ENCODE measurements around the gene UBXN2A. TPM values are rescaled to one million over a fixed set of nuclear protein-coding genes. Genes with fewer than 3 reads are reported as not detected.

Gene UBXN2A
- total RNA-seq, 1 donor from 2014 or later: 3.0 TPM

- Histone ChIP-seq H3K9me3 (no peaks in the 10 kb centered on the region), H3K4me3 (no peak overlapping the region), H3K27me3 (no peaks in the 10 kb centered on the region), H3K4me1 (no peaks in the 10 kb centered on the region), H3K36me3 (peaks cover 14 to 20% of the 10 kb centered on the region in 2 donors), H3K27ac (no peak overlapping the region)
- peak in 1 of 3 experiments; percentile 8 for TF ChIP-seq CTCF (IDR thresholded peaks at IDR 0.05)
- intact Hi-C loops (cut with DNase I): no loop called here
- no peak for DNase-seq (ENCODE audit: low spot score in 2 of 2)
These were observed 81.1 kb downstream of the UBXN2A start for GRCh38 chr2:24021122-24021998.

- H3K27ac ChIP-seq: no peak overlapping the region
- H3K27me3 ChIP-seq: no peaks in the 10 kb centered on the region
- no peaks in the 10 kb centered on the region for H3K9me3 ChIP-seq
- H3K4me3 ChIP-seq: no peak overlapping the region
- H3K4me1 ChIP-seq: no peaks in the 10 kb centered on the region
- peaks cover 14 to 26% of the 10 kb centered on the region in 2 donors for H3K36me3 ChIP-seq
- intact Hi-C loops (cut with DNase I): no loop called here
- no peak for TF ChIP-seq CTCF (IDR thresholded peaks at IDR 0.05)
- no peak for DNase-seq (ENCODE audit: low spot score in 2 of 2)
These were observed 82.2 kb downstream of the UBXN2A start for GRCh38 chr2:24022324-24022974.

- no peaks in the 10 kb centered on the region for H3K9me3 ChIP-seq
These were observed 82.8 kb downstream of the UBXN2A start for GRCh38 chr2:24022975-24023575.

GRCh38 chr2:24024018-24024417 lies 83.8 kb downstream of the UBXN2A start:
- no peaks in the 10 kb centered on the region for H3K4me1 ChIP-seq
- DNase-seq (ENCODE audit: low spot score in 2 of 2): no peak
- H3K27me3 ChIP-seq: no peaks in the 10 kb centered on the region
- no peak overlapping the region for H3K4me3 ChIP-seq
- intact Hi-C loops (cut with DNase I): no loop called here
- no peak overlapping the region for H3K27ac ChIP-seq
- TF ChIP-seq CTCF (IDR thresholded peaks at IDR 0.05): peak in 1 of 3 experiments; percentile 20
- peaks cover 21 to 38% of the 10 kb centered on the region in 2 donors for H3K36me3 ChIP-seq
- H3K9me3 ChIP-seq: no peaks in the 10 kb centered on the region

More at GRCh38 chr2:24022975-24023575, 82.8 kb downstream of the UBXN2A start:
- Histone ChIP-seq H3K4me3 (no peak overlapping the region), H3K36me3 (peaks cover 15 to 32% of the 10 kb centered on the region in 2 donors), H3K4me1 (no peaks in the 10 kb centered on the region), H3K27ac (no peak overlapping the region), H3K27me3 (no peaks in the 10 kb centered on the region)
- TF ChIP-seq CTCF (IDR thresholded peaks at IDR 0.05): no peak
- intact Hi-C loops (cut with DNase I): no loop called here
- DNase-seq (ENCODE audit: low spot score in 2 of 2): no peak

- peaks cover 31 to 49% of the 10 kb centered on the region in 2 donors for H3K36me3 ChIP-seq
- no peak for TF ChIP-seq CTCF (IDR thresholded peaks at IDR 0.05)
- no peak for DNase-seq (ENCODE audit: low spot score in 2 of 2)
- intact Hi-C loops (cut with DNase I): no loop called here
- no peaks in the 10 kb centered on the region for H3K4me1 ChIP-seq
- H3K27me3 ChIP-seq: no peaks in the 10 kb centered on the region
- H3K4me3 ChIP-seq: no peak overlapping the region
- H3K27ac ChIP-seq: no peak overlapping the region
- no peaks in the 10 kb centered on the region for H3K9me3 ChIP-seq
These were observed 84.9 kb downstream of the UBXN2A start for GRCh38 chr2:24024996-24025663.
